LNCaP clone FGC (cell line): ENCODE data around the gene MBNL2.

Experiments used
- DNase-seq: peaks from one replicate; pipeline ENCODE4 v3.0.0-alpha.2; 2011; ENCODE audit warnings: low read depth
- H3K4me3 ChIP-seq: 2 replicates; pipeline ENCODE4 v1.5.1; 2011; ENCODE audit warnings: mild to moderate bottlenecking, low read depth, low read length, control low read depth
- TF ChIP-seq, protein P1 (sequence below): IDR thresholded peaks from 2 replicates; pipeline ENCODE4 v1.5.1; 2012; ENCODE audit warnings: mild to moderate bottlenecking; ENCODE audit not compliant: control insufficient read depth, insufficient read depth; ENCODE audit errors: extremely low read depth

MBNL2 gene

DNA sequence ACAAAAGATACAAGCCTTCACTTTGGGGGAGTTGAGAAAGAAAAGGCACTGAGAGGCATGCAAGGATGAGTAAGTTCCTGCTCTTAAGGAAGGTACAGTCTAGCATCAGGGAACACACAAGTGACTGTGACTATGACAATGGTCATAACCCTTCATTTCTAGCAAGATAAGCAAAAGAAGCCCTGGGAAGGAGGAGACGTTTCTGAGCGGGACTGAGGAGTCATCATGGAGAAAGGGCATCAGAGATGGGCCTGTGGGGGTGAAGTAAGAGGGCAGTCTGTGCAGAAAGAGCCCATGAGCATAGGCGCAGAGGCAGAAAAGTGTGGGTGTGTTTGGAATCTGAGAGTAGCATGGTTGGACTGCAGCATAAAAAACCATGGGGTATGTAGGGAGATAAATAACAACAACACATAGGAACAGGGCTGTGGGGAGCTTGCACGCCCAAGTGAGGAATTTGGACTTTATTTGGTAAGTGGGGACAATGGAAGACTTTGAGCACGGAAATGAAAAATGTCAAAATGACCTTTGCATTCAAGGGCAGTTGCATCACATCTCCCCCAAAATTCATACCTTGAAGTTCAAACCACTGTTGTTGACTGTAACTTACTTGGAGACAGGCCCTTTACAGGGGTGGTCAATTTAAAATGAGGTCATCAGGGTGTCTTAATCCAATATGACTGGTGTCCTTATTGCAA is 86.7 kb downstream of the MBNL2 start:
- no peak overlapping the region for H3K4me3 ChIP-seq
- TF ChIP-seq, protein P1, sequence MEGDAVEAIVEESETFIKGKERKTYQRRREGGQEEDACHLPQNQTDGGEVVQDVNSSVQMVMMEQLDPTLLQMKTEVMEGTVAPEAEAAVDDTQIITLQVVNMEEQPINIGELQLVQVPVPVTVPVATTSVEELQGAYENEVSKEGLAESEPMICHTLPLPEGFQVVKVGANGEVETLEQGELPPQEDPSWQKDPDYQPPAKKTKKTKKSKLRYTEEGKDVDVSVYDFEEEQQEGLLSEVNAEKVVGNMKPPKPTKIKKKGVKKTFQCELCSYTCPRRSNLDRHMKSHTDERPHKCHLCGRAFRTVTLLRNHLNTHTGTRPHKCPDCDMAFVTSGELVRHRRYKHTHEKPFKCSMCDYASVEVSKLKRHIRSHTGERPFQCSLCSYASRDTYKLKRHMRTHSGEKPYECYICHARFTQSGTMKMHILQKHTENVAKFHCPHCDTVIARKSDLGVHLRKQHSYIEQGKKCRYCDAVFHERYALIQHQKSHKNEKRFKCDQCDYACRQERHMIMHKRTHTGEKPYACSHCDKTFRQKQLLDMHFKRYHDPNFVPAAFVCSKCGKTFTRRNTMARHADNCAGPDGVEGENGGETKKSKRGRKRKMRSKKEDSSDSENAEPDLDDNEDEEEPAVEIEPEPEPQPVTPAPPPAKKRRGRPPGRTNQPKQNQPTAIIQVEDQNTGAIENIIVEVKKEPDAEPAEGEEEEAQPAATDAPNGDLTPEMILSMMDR: no peak
- DNase-seq: no peak

DNA sequence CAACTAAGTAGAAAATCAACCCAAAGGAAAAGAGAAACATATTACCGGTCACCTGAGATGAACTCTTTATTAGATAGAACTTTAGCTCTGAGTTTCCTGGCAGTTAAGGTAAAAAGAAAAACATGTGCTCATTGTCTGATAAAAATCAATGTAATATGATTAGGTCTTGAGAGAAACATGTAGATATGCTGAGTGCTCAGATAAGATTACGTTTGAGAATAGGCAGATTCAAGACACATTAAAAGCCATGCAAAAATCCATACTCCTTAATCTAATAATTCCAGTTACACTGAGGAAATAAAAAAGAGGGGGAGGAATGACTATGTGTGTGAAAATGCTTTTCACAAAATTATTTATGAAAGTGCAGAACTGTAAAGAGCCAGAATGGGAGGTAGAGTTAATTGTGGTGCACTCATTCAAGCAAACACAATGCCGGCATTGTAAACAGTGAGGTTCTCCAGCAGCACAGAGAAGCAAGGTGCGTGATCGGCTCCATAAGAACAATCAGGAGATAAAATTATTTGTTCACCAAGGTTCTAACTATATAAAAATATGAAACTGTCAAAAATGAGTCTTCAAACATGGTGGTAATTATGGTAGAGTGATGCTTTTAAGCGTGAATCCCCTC is 88.8 kb downstream of the MBNL2 start:
- H3K4me3 ChIP-seq: no peak overlapping the region; the same call in 1 of the 2 replicates
- DNase-seq: no peak
- TF ChIP-seq, protein P1: no peak

DNA sequence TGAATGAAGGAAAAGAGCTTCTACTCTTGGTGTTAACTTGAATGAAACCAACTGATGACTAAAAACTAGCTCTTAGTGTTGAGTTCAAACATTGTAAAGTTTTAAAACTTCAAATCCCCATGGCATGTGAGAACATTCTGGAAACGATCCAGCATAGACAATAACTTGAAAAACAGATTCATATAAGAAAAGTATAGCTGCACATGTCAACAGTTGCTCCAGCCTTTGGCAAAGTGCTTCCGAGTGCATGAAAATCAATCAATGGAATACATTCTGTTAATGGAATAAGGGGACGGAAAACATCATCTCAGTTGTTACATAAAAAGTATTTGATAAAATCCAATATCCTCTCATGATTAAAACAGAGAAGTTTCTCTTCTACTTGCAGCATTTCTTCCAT is 89.8 kb downstream of the MBNL2 start:
- TF ChIP-seq, protein P1: no peak
- H3K4me3 ChIP-seq: no peak overlapping the region
- DNase-seq: no peak

DNA sequence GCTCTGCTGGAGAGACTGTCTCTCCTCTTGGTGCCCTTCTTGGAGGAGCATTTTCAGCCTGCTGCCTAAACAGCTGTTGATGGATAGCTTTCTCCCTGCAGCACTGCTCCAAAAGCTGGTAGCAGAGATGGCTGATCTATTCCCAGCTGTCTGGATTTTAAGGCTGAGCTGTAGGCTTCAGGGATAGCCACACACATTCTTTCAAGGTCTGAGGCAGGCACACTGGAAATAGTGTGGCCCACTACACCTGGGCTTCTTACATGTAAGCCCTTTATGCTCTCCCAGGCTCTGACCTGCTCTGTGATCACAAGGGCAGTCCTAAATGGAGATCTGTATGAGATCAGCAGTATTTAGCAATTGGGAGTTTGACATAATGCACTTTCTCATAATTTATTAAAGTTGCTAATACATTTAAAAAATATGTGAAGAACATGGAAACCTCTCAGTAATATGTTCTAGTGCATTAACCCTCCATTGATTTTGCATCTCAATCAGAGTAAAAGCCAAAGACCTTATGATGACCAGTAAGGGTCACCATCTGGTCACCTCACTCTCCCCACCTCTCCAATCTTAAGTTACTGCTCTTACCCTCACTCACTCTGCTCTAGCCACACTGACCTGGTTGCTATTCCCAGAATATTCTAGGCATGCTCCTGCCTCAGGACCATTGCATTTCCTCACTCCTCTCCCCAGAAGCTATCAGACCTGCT is 91.6 kb downstream of the MBNL2 start:
- DNase-seq: no peak
- TF ChIP-seq, protein P1: no peak
- no peak overlapping the region for H3K4me3 ChIP-seq

DNA sequence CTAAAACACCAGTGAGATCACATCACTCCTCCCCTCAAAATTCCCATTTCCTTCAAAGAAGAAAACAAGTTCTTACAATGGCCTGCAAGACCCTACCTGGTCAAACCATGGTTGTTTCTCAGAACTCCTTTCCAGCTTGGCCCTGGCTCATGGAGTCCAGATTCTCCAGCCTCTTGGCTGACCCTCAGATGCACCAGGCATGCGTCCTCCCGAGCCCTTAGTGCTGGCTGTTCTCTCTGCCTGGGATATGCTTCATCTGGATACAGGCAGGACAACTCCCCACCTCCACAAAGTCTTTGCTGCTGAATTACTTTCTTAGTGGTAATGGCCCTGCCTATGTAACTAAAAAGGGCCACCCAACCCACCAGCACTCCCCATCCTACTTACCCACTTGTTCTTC is 94.3 kb downstream of the MBNL2 start:
- no peak overlapping the region for H3K4me3 ChIP-seq
- no peak for DNase-seq
- TF ChIP-seq, protein P1: no peak

DNA sequence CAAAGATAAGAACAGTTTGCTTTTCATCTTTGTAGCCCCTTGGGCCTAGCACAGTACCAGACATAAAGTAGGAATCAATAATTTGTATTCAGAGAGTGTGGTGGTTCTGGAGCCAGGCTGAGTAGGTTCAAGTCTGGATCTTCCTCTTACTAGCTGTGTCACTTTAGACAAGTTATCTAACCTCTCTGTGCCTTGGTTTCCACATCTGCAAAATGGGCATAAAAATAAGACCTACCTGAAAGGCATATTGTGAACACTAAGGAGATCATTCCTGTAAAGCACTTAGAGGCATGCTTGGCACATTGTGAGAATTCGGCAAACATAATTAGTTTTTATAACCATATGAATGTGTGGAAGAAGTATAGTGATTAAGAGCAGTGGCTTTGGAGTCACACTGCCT is 95.8 kb downstream of the MBNL2 start:
- H3K4me3 ChIP-seq: no peak overlapping the region
- TF ChIP-seq, protein P1: no peak
- no peak for DNase-seq

DNA sequence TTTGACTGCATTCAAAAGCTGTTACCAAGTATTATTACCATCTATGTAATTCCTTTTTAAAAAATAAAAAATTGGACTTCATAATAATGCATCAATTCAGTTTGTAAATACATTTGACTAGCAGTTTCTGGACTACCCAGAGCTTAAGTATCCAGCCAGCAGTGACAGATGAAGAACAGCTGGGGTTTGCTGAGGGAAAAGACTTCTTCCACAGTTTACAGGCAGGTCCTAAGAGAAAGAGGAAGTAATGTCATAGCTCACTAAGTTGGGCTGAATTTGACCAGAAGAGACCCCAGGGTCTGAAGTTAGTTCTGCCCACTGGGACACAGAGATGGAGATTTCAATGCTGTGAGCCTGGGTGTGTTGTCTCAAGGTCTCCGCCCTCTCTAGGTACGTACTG is 96.4 kb downstream of the MBNL2 start:
- no peak for DNase-seq
- TF ChIP-seq, protein P1: no peak
- H3K4me3 ChIP-seq: no peak overlapping the region
